H9 (cell line): ENCODE data around the gene ACSM3. TPM values are rescaled to one million over a fixed set of nuclear protein-coding genes. Genes with fewer than 3 reads are reported as not detected.

Experiments used
- DNase-seq: peaks from one replicate; pipeline ENCODE4 v3.0.0-alpha.2; 2017
- H2AFZ ChIP-seq: one replicate; pipeline ENCODE4 v1.6.1; 2013; ENCODE audit warnings: mild to moderate bottlenecking, low read length, control low read depth, moderate library complexity
- H2AK5ac ChIP-seq: 2 replicates; pipeline ENCODE4 v1.6.1; 2013; ENCODE audit warnings: low read length, control low read depth, mixed read lengths; ENCODE audit not compliant: insufficient read length
- H2BK120ac ChIP-seq: one replicate; pipeline ENCODE4 v1.6.1; 2013; ENCODE audit warnings: low read depth, mild to moderate bottlenecking, low read length, control low read depth, inconsistent platforms; ENCODE audit not compliant: poor library complexity, severe bottlenecking
- H2BK12ac ChIP-seq: 2 replicates; pipeline ENCODE4 v1.6.1; 2013; ENCODE audit warnings: low read length, control low read depth, mixed read lengths, low read depth; ENCODE audit not compliant: insufficient read length
- H2BK15ac ChIP-seq: 2 replicates; pipeline ENCODE4 v1.6.1; 2013; ENCODE audit warnings: low read depth, low read length, control low read depth
- H2BK20ac ChIP-seq: one replicate; pipeline ENCODE4 v1.6.1; 2013; ENCODE audit warnings: low read depth, mild to moderate bottlenecking, low read length, control low read depth, inconsistent platforms; ENCODE audit not compliant: poor library complexity, severe bottlenecking
- H2BK5ac ChIP-seq: 2 replicates; pipeline ENCODE4 v1.6.1; 2013; ENCODE audit warnings: low read length, control low read depth, mixed read lengths; ENCODE audit not compliant: insufficient read length
- H3K14ac ChIP-seq: 2 replicates; pipeline ENCODE4 v1.6.1; 2013; ENCODE audit warnings: low read length, control low read depth; ENCODE audit not compliant: insufficient read depth
- H3K18ac ChIP-seq: 2 replicates; pipeline ENCODE4 v1.6.1; 2013; ENCODE audit warnings: low read depth, mild to moderate bottlenecking, mixed read lengths, low read length, control low read depth; ENCODE audit not compliant: insufficient read length
- H3K23ac ChIP-seq: 2 replicates; pipeline ENCODE4 v1.6.1; 2013; ENCODE audit warnings: low read length, control low read depth, mixed read lengths, low read depth; ENCODE audit not compliant: insufficient read length
- H3K23me2 ChIP-seq: 2 replicates; pipeline ENCODE4 v1.6.1; 2013; ENCODE audit warnings: low read depth, mild to moderate bottlenecking, mixed read lengths, low read length, control low read depth; ENCODE audit not compliant: insufficient read length, poor library complexity, severe bottlenecking
- H3K27ac ChIP-seq: 2 replicates; pipeline ENCODE4 v1.5.1; 2013; ENCODE audit warnings: low read length, control low read depth, mixed read lengths, low read depth; ENCODE audit not compliant: insufficient read length
- H3K27me3 ChIP-seq: 2 replicates; pipeline ENCODE4 v1.6.1; 2013; ENCODE audit warnings: low read length, control low read depth, inconsistent platforms; ENCODE audit not compliant: insufficient read depth
- H3K4ac ChIP-seq: 2 replicates; pipeline ENCODE4 v1.6.1; 2013; ENCODE audit warnings: low read depth, mild to moderate bottlenecking, control low read depth, inconsistent platforms, low read length, moderate library complexity
- H3K4me1 ChIP-seq: 2 replicates; pipeline ENCODE4 v1.6.1; 2013; ENCODE audit warnings: low read length, control low read depth, inconsistent platforms; ENCODE audit not compliant: insufficient read depth
- H3K4me2 ChIP-seq: 2 replicates; pipeline ENCODE4 v1.6.1; 2013; ENCODE audit warnings: low read length, control low read depth, mixed read lengths; ENCODE audit not compliant: insufficient read length, insufficient read depth
- H3K56ac ChIP-seq: 2 replicates; pipeline ENCODE4 v1.6.1; 2013; ENCODE audit warnings: low read depth, mild to moderate bottlenecking, mixed read lengths, low read length, control low read depth; ENCODE audit not compliant: insufficient read length
- H3K79me1 ChIP-seq: 2 replicates; pipeline ENCODE4 v1.6.1; 2013; ENCODE audit warnings: low read depth, mild to moderate bottlenecking, moderate library complexity, low read length, control low read depth, inconsistent platforms; ENCODE audit not compliant: insufficient read depth, poor library complexity, severe bottlenecking
- H3K79me2 ChIP-seq: 2 replicates; pipeline ENCODE4 v1.6.1; 2013; ENCODE audit warnings: low read length, control low read depth, inconsistent platforms; ENCODE audit not compliant: insufficient read depth
- H3K9ac ChIP-seq: 2 replicates; pipeline ENCODE4 v1.6.1; 2013; ENCODE audit warnings: low read length, control low read depth, mixed read lengths; ENCODE audit not compliant: insufficient read length; ENCODE audit errors: extremely low read depth
- H3K9me3 ChIP-seq: one replicate; pipeline ENCODE4 v1.6.1; 2013; ENCODE audit warnings: low read depth, low read length, inconsistent platforms; ENCODE audit not compliant: control insufficient read depth
- H3T11ph ChIP-seq: one replicate; pipeline ENCODE4 v1.6.1; 2013; ENCODE audit warnings: mild to moderate bottlenecking, low read length, control low read depth, inconsistent platforms
- H4K20me1 ChIP-seq: one replicate; pipeline ENCODE4 v1.6.1; 2013; ENCODE audit not compliant: control insufficient read depth, insufficient read length, insufficient read depth
- H4K5ac ChIP-seq: 2 replicates; pipeline ENCODE4 v1.6.1; 2013; ENCODE audit warnings: low read depth, mild to moderate bottlenecking, mixed read lengths, low read length, control low read depth; ENCODE audit not compliant: insufficient read length
- H4K8ac ChIP-seq: replicated peaks from 2 replicates; pipeline ENCODE4 v1.6.1; 2013; ENCODE audit warnings: low read length, control low read depth, mixed read lengths, low read depth; ENCODE audit not compliant: insufficient read length
- H4K91ac ChIP-seq: 2 replicates; pipeline ENCODE4 v1.6.1; 2013; ENCODE audit warnings: low read depth, mild to moderate bottlenecking, moderate library complexity, mixed read lengths, low read length, control low read depth; ENCODE audit not compliant: insufficient read length
- H3K27ac Mint-ChIP-seq, 3 experiments: 2 replicates in 2 of 3; 3 replicates in 1 of 3; pipeline ENCODE4 v1.8.0; 2020 to 2021; ENCODE audit warnings: mixed read lengths in 3 of 3, mild to moderate bottlenecking in 1 of 3, moderate library complexity in 1 of 3
- H3K27me3 Mint-ChIP-seq: 2 replicates; pipeline ENCODE4 v1.8.0; 2021; ENCODE audit warnings: low read depth, mild to moderate bottlenecking, moderate library complexity, mixed read lengths
- H3K36me3 Mint-ChIP-seq, 3 experiments: 2 replicates in 2 of 3; 3 replicates in 1 of 3; pipeline ENCODE4 v1.8.0; 2020 to 2021; ENCODE audit warnings: low read depth in 3 of 3, mixed read lengths in 3 of 3; ENCODE audit not compliant: insufficient read depth in 1 of 3
- H3K4me1 Mint-ChIP-seq, 2 experiments: 2 replicates each; pipeline ENCODE4 v1.8.0; 2020; ENCODE audit warnings: mixed read lengths in 2 of 2
- H3K4me3 Mint-ChIP-seq, 2 experiments: 2 replicates in 1 of 2; 3 replicates in 1 of 2; pipeline ENCODE4 v1.8.0; 2020 to 2021; ENCODE audit warnings: mild to moderate bottlenecking in 2 of 2, mixed read lengths in 2 of 2, moderate library complexity in 1 of 2
- H3K9me3 Mint-ChIP-seq, 2 experiments: 2 replicates in 1 of 2; 3 replicates in 1 of 2; pipeline ENCODE4 v1.8.0; 2020; ENCODE audit warnings: mild to moderate bottlenecking in 2 of 2, mixed read lengths in 2 of 2, moderate library complexity in 1 of 2
- WGBS: extraction: QIAGEN DNeasy Blood & Tissue Kit; methylation state at CpG from one replicate; pipeline ENCODE4 v1.1.7; 2013; ENCODE audit warnings: missing lambda C conversion rate, low lambda C conversion rate, mixed read lengths; ENCODE audit not compliant: insufficient read length; ENCODE audit errors: extremely low coverage; 5-methylcytosine and 5-hydroxymethylcytosine counted together
- total RNA-seq: library from RNA; stranded (reverse); gene quantifications from 2 replicates; pipeline ENCODE4 v1.2.1, GENCODE V29; 2021
- TF ChIP-seq, protein P1 (sequence below): fragments of 200-600 bp; sonication (generic); conservative IDR thresholded peaks from 3 replicates; pipeline ENCODE4 v1.8.0; 2021; ENCODE audit warnings: antibody characterized with exemption, mild to moderate bottlenecking

ACSM3 gene
- total RNA-seq, 1 experiment from 2014 or later: 3.1 TPM

DNA sequence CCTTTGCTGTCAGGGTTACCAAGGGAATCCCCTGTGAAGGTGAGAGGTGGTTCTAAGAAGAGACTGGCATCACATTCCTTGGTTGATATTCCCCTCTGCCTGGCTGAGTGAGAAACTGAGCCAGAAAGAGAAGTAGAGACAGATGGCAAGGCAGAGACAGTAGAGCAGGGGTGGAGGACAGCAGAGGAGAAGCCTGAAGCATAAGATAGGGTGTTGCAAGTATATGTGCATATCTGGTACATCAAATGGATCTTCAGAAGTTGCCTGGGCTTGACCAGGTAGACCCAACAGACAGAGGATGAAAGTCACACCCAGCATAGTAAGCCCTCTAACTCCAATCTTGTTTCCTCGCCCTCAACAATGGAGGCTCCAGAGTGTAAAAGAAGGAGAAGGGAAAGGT lies 14.3 kb upstream of the ACSM3 start:
- no peak overlapping the region for H4K91ac ChIP-seq
- H2BK15ac ChIP-seq: no peak overlapping the region
- no peaks in the 10 kb centered on the region for H3K4me1 ChIP-seq
- Mint-ChIP-seq H3K27me3 (peaks cover 15% of the 10 kb centered on the region), H3K27ac (no peak overlapping the region), H3K36me3 (peaks cover 0 to 11% (median 6%) of the 10 kb centered on the region in 3 experiments; a peak in 4 of 7 replicates), H3K9me3 (peaks cover 20 to 22% of the 10 kb centered on the region in 2 experiments), H3K4me1 (0 out of 4 replicates have a peak, but pooled peaks cover 0 to 3% of the 10 kb centered on the region in 2 experiments), H3K4me3 (no peak overlapping the region)
- no peak overlapping the region for H3K56ac ChIP-seq
- H3K14ac ChIP-seq: no peak overlapping the region
- no peak overlapping the region for H2BK20ac ChIP-seq
- H2AK5ac ChIP-seq: no peak overlapping the region
- H3K4me2 ChIP-seq: no peak overlapping the region
- TF ChIP-seq, protein P1, sequence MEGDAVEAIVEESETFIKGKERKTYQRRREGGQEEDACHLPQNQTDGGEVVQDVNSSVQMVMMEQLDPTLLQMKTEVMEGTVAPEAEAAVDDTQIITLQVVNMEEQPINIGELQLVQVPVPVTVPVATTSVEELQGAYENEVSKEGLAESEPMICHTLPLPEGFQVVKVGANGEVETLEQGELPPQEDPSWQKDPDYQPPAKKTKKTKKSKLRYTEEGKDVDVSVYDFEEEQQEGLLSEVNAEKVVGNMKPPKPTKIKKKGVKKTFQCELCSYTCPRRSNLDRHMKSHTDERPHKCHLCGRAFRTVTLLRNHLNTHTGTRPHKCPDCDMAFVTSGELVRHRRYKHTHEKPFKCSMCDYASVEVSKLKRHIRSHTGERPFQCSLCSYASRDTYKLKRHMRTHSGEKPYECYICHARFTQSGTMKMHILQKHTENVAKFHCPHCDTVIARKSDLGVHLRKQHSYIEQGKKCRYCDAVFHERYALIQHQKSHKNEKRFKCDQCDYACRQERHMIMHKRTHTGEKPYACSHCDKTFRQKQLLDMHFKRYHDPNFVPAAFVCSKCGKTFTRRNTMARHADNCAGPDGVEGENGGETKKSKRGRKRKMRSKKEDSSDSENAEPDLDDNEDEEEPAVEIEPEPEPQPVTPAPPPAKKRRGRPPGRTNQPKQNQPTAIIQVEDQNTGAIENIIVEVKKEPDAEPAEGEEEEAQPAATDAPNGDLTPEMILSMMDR: no peak
- no peak overlapping the region for H3K18ac ChIP-seq
- no peak overlapping the region for H3K4ac ChIP-seq
- no peaks in the 10 kb centered on the region for H4K20me1 ChIP-seq
- H3K27me3 ChIP-seq: no peaks in the 10 kb centered on the region
- no peak overlapping the region for H3K27ac ChIP-seq
- no peaks in the 10 kb centered on the region for H3K9me3 ChIP-seq
- no peaks in the 10 kb centered on the region for H3K79me1 ChIP-seq
- no peak overlapping the region for H2BK120ac ChIP-seq
- H3K79me2 ChIP-seq: no peaks in the 10 kb centered on the region
- H2BK12ac ChIP-seq: no peak overlapping the region
- no peak overlapping the region for H3K23ac ChIP-seq
- H2AFZ ChIP-seq: no peak overlapping the region
- H3K9ac ChIP-seq: no peak overlapping the region
- WGBS: no CpG with 5 or more reads among the region's 1 CpG
- no peaks in the 10 kb centered on the region for H3K23me2 ChIP-seq
- H4K5ac ChIP-seq: no peak overlapping the region
- H4K8ac ChIP-seq: no peak overlapping the region
- DNase-seq: no peak
- H3T11ph ChIP-seq: no peak overlapping the region
- no peak overlapping the region for H2BK5ac ChIP-seq
